ENCODE data around the gene CERS6.

The CERS6 gene

GRCh38 chr2:168486477-168486876, 30.4 kb downstream of the CERS6 start:
- Histone ChIP-seq H3K4me1 (ENCODE audit: control insufficient read depth, insufficient read depth, low read length) (no peaks in the 10 kb centered on the region), H3K27ac (ENCODE audit: extremely low read depth, low read depth, low read length) (no peak overlapping the region), H3K36me3 (ENCODE audit: control insufficient read depth in 2 of 2, insufficient read depth in 1 of 2, low read length in 2 of 2) (no peaks in the 10 kb centered on the region), H3K9me3 (ENCODE audit: control insufficient read depth, insufficient read depth, low read depth, low read length) (no peaks in the 10 kb centered on the region), H3K4me3 (ENCODE audit: low read depth, low read length) (no peak overlapping the region)
- ChIA-PET POLR2A (no interaction called here), CTCF (interaction anchor here (1.0 kb wide), 1 partner anchor 8 kb away, joined by 8 read pairs; no protein-coding TSS in a partner anchor)
- no peak for TF ChIP-seq ZNF610 (tag by site-specific recombination; IDR thresholded peaks at IDR 0.05; ENCODE audit: borderline replicate concordance)
- no peak for TF ChIP-seq ZNF404 (tag by site-specific recombination; IDR thresholded peaks at IDR 0.05)
- no peak for TF ChIP-seq ZNF626 (tag by site-specific recombination; IDR thresholded peaks at IDR 0.05)
- no peak for TF ChIP-seq KLF10 (tag by site-specific recombination; IDR thresholded peaks at IDR 0.05)
- no peak for TF ChIP-seq ZNF449 (tag by site-specific recombination; IDR thresholded peaks at IDR 0.05)
- TF ChIP-seq ZNF585B (tag by site-specific recombination; IDR thresholded peaks at IDR 0.05), result no peak
- no peak for TF ChIP-seq ZSCAN16 (tag by site-specific recombination; IDR thresholded peaks at IDR 0.05)
- no peak for TF ChIP-seq ZBTB1 (tag by site-specific recombination; IDR thresholded peaks at IDR 0.05)
- no peak for TF ChIP-seq ZNF76 (tag by site-specific recombination; IDR thresholded peaks at IDR 0.05; ENCODE audit: borderline replicate concordance, low read depth)
- no peak for TF ChIP-seq ZNF843 (tag by site-specific recombination; IDR thresholded peaks at IDR 0.05)
- TF ChIP-seq ZNF23 (tag by site-specific recombination; IDR thresholded peaks at IDR 0.05; ENCODE audit: borderline replicate concordance), result no peak
- no peak for TF ChIP-seq ZNF555 (tag by site-specific recombination; conservative IDR thresholded peaks at IDR 0.05)
- no peak for TF ChIP-seq ZNF623 (tag by site-specific recombination; IDR thresholded peaks at IDR 0.05)
- TF ChIP-seq ZNF530 (tag by site-specific recombination; IDR thresholded peaks at IDR 0.05; ENCODE audit: low read depth), result no peak
- no peak for TF ChIP-seq ZNF830 (tag by site-specific recombination; IDR thresholded peaks at IDR 0.05; ENCODE audit: low read depth)
- no peak for TF ChIP-seq ZNF335 (tag by site-specific recombination; conservative IDR thresholded peaks at IDR 0.05)

GRCh38 chr2:168490015-168490874, 34.2 kb downstream of the CERS6 start:
- ChIA-PET CTCF (interaction anchor here (0.6 to 0.9 kb wide), 2 partner anchors 108 to 489 kb away, joined by 3 read pairs; no protein-coding TSS in a partner anchor), POLR2A (no interaction called here)
- Histone ChIP-seq H3K4me3 (ENCODE audit: low read depth, low read length) (no peak overlapping the region), H3K27ac (ENCODE audit: extremely low read depth, low read depth, low read length) (no peak overlapping the region), H3K36me3 (ENCODE audit: control insufficient read depth in 2 of 2, insufficient read depth in 1 of 2, low read length in 2 of 2) (no peaks in the 10 kb centered on the region), H3K9me3 (ENCODE audit: control insufficient read depth, insufficient read depth, low read depth, low read length) (no peaks in the 10 kb centered on the region), H3K4me1 (ENCODE audit: control insufficient read depth, insufficient read depth, low read length) (peaks cover 3% of the 10 kb centered on the region; the same call in 1 of the 2 replicates)
- TF ChIP-seq TRIM28 (IDR thresholded peaks at IDR 0.05; ENCODE audit: borderline replicate concordance, low read length), result 0 out of 2 replicates have a peak, but pooled peaks have one; percentile 17
- peak; percentile 69 for TF ChIP-seq ZNF335 (tag by site-specific recombination; conservative IDR thresholded peaks at IDR 0.05)
- no peak for TF ChIP-seq ZNF580 (tag by site-specific recombination; IDR thresholded peaks at IDR 0.05)
- TF ChIP-seq ZNF501 (tag by site-specific recombination; IDR thresholded peaks at IDR 0.05), result no peak
- TF ChIP-seq MZF1 (tag by site-specific recombination; IDR thresholded peaks at IDR 0.05; ENCODE audit: borderline replicate concordance), result peak; percentile 55; the same call in 1 of the 2 replicates
- TF ChIP-seq, protein P1, sequence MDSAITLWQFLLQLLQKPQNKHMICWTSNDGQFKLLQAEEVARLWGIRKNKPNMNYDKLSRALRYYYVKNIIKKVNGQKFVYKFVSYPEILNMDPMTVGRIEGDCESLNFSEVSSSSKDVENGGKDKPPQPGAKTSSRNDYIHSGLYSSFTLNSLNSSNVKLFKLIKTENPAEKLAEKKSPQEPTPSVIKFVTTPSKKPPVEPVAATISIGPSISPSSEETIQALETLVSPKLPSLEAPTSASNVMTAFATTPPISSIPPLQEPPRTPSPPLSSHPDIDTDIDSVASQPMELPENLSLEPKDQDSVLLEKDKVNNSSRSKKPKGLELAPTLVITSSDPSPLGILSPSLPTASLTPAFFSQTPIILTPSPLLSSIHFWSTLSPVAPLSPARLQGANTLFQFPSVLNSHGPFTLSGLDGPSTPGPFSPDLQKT (IDR thresholded peaks at IDR 0.05; ENCODE audit: borderline replicate concordance, low read depth, low read length), result no peak
- 0 out of 2 replicates have a peak, but pooled peaks have one; percentile 10 for TF ChIP-seq ZBTB17 (tag by site-specific recombination; IDR thresholded peaks at IDR 0.05)
- TF ChIP-seq PRDM4 (tag by site-specific recombination; IDR thresholded peaks at IDR 0.05), result peak; percentile 78
